ENCODE measurements around the gene SMIM33.
"Not testable (repeated sequence)": the region's sequence is repeated elsewhere in the genome, so short reads cannot be mapped to it uniquely, and the experiment has no call there.

Gene SMIM33

DNA sequence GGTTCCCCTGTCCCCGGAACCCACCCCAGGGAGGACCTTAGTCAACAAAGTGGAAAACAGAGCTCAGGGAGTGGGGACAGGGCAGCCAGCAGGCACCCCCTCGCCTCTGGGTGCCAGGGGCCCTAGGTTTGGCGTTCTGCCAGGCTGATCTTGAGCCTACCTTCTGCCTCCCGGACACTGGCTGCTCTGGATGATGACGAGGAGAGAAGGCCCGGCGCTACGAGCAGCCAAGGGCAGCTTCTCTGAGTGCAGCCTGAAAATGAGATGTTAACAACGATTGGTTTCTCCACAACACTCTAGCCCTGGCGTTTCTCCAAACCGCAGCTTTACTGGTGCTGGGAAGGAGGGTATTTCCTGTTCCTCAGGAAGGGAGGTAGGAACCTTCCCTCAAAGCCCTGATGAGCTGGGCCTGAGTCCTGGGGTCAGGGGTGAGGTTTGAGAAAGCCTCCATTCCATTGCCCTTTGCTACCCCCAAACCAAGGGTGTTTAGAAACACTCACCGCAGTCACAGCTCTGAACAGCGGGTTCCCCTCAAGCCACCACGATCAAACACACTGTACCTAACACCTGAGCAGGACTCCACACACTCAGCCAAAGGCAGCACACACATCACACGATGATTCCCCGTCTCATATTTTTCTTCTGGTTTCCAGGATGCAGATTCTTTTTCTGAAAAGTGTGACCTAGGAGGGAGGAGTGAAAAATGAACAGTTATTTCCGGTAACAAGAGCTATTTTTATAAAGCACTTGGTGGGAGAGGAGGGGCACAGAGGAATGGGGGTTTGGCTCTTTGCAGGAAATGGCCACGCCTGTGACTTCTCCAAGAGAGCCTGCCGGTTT is 11.5 kb downstream of the SMIM33 start, which contains the start of gene STING1:
Gene STING1 (minus strand): TSS at position 709 of the 840 bp plus-strand sequence. CDS start 1,054 bp downstream, outside the sequence.
- DNase-seq (ENCODE audit: low read depth) = peak; percentile 57

- DNase-seq (ENCODE audit: low read depth) = not testable (repeated sequence)
These were observed 12.0 kb downstream of the SMIM33 start for GRCh38 chr5:139482890-139483208.

DNA sequence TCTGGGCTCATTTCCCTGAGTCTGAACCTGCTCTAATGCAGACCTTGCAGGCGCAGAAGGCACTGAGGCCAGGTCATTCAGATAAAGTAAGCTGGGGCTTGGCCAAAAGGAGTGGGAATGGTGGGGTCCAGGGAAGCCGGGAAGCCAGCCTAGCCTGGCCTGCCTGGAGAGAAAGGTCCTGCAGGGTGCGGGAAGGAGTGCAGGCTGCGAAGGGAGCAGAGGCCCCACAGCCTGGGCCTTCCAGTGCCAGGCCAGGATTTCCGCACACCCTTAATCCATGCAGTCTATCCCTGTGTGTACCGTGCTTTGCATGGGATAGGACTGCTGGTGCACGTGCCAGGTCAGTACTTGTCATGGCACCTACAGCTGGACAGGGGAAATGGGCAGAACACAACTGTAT is 15.4 kb downstream of the SMIM33 start:
- DNase-seq (ENCODE audit: low read depth) = no peak

DNA sequence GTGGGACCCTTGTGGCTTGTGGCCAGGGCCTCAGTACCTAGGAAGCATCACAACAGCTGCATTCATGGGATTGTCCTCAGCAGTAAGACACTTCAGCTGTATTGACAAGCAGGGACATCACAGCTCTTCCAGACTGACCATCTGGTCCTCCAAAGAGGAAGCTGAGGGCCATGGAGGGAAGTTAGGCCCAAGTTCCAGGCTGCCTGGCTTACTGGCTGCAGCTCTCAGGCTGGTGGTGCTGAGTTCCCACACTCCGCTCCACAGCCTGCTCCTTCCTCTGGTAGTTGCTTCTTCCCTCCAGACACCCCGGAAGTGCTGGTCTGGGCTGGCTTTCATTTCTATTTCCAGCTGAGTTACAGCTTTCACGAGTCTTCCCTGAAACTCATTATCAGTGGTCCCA is 17.5 kb downstream of the SMIM33 start:
- no peak for DNase-seq (ENCODE audit: low read depth)

DNA sequence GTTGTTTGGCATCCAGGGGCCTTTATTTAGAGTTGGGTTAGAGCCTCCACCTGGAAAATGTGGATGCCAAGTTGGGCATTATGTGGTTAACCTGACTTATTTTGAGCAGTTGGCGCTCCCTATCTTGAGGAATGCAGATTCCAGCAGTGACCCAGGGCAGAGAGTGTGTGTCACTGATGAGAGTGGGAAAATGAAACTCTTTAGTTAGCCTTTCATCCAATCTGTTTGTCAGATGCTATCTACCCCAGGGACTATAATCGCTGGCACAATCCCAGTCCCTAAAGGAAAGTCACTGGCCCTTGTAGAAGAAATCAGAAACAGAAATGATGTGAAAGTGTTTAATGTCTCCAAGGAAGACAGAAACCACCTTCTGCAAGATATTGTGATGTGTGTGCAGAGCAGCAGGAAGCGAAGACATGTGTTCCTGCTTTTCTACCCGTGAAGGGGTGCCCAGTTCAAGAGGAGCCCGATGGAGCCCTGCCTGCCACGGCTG is 21.9 kb downstream of the SMIM33 start:
- no peak for DNase-seq (ENCODE audit: low read depth)

- DNase-seq (ENCODE audit: low read depth) = no peak
These were observed 23.5 kb downstream of the SMIM33 start for GRCh38 chr5:139494256-139494655.

- DNase-seq (ENCODE audit: low read depth) = no peak
These were observed 24.0 kb downstream of the SMIM33 start for GRCh38 chr5:139494832-139495231.

GRCh38 chr5:139495638-139496435 is 25.0 kb downstream of the SMIM33 start:
- DNase-seq (ENCODE audit: low read depth) = no peak

- DNase-seq (ENCODE audit: low read depth) = no peak
These were observed 30.6 kb downstream of the SMIM33 start for GRCh38 chr5:139501381-139501780.

GRCh38 chr5:139503036-139503817 is 32.4 kb downstream of the SMIM33 start:
- DNase-seq (ENCODE audit: low read depth) = not testable (repeated sequence)

- DNase-seq (ENCODE audit: low read depth) = not testable (repeated sequence)
These were observed 33.1 kb downstream of the SMIM33 start for GRCh38 chr5:139503879-139504278.

DNA sequence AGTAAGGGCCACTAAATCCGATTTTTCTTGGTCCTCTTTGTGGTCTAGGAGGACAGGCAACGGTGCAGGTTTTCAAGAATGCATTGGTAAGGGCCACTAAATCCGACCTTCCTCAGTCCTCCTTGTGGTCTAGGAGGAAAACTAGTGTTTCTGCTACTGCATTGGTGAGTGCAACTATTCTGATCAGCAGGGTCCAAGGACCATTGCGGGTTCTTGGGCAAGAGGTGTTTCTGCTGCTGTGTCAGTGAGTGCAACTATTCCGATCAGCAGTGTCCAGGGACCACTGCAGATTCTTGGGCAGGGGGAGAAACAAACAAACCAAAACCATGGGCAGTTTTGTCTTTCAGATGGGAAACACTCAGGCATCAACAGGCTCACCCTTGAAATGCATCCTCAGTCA is 33.9 kb downstream of the SMIM33 start:
- not testable (repeated sequence) for DNase-seq (ENCODE audit: low read depth)

GRCh38 chr5:139512786-139513390 is 42.1 kb downstream of the SMIM33 start:
- DNase-seq (ENCODE audit: low read depth) = no peak

DNA sequence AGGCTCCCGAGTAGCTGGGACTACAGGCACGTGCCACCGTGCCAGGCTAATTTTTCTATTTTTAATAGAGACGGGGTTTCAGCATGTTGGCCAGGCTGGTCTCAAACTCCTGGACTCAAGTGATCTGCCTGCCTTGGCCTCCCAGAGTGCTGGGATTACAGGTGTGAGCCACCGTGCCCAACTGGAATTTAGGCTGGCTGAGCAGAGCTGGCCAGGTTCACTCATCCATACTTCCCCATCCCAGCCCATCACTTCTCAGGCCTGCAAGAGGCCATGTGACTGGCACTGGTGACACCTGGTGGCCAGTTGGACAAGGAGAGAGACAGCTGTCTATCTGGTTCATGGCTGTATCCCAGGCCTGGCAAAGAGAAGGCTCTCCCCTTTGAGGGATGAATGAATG is 42.6 kb downstream of the SMIM33 start:
- peak; percentile 67 for DNase-seq (ENCODE audit: low read depth)

DNA sequence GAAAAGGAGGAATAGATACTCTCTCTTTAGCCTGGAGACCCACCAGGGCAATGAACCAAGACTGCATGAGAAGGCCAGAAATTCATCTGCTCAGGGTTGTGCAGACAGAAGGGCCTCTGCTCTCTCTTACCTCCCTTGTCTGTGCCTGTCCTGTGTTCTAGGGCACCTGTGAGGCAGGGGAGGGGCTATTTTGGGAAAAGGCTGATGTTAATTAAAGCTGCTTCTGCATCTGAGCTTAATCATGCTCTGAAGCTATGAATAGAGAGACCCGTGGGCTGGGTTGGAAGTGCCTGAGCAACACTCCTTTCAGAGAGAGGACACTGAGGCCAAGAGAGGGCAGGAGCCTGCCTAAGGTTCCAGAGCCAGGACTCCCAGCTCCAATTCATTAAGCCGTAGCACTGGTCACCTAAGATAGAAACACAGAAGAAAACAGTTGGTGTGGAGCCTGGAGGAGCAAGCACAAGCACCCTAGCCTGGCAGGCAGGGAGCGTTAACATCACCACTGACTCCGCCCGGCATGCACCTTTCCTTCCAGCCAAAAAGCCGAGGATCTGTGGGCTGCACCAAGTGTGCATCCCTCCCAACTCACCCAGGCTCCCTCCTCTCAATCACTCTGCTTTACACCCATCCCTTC is 43.2 kb downstream of the SMIM33 start:
- DNase-seq (ENCODE audit: low read depth) = no peak

DNA sequence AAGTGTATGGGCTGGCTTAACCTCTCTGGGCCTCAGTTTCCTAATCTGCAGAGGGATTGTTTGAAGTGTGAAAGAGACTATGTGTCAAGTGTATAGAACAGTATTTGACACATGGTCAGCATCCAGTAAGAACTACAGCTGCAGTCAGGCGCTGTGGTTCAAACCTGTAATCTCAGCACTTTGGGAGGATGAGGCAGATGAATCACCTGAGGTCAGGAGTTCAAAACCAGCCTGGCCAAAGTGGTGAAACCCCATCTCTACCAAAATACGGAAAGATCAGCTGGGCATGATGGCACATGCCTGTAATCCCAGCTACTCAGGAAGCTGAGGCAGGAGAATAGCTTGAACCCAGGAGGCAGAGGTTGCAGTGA is 43.7 kb downstream of the SMIM33 start:
- no peak for DNase-seq (ENCODE audit: low read depth)

DNA sequence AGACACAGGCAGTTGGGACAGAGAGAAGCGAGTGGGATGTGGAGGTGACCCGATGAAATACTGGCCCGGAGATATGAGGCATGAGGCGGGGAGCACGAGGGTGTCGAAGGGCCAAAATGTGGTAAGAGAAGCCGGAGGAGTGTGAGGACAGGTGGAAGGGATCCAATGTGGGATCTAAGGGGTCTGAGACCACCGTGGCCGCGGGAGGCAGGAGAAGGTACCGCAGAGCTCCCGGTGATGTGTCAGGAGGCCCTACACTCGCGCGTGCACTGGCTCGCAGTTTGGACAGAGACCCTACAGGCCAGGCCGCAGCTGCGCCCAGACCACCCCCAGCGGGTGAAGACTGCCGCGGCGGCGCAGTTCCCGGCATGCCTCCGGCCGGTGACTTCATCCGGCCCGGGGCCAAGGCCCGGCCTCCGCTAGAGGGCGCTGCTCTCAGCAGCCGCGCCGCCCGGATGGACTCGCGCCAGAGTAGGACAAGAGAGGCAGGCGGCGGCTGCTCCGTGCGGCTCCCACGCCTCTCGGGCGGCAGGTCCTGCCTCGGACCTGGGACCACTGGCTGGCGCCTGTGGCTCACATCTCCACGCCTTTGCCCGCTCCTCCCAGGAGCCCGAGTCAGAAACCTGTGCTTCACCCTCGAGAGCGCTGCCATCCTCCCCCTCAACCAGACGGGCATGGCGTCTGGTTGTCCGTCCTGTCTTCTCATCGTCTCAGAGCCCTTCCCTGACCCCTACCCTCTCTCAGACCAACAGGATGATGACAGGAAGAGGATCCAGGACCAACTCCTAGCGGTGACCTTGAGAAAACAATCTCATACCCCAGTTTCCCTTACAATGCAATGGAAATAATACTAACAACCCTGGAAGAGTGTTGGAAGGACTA is 47.1 kb downstream of the SMIM33 start:
- DNase-seq (ENCODE audit: low read depth) = peak; percentile 93

All from activated T-cell treated with anti-CD3 and anti-CD28 coated beads for 48 hours (primary cell).